ENCODE data around the gene KCNQ1.

The KCNQ1 gene

GRCh38 chr11:2887515-2888195, 442.8 kb downstream of the KCNQ1 start:
- Histone ChIP-seq H3K9me3 (ENCODE audit: control insufficient read depth, insufficient read depth, low read length) (no peaks in the 10 kb centered on the region), H3K9ac (ENCODE audit: low read depth, low read length) (no peak overlapping the region), H3K4me1 (ENCODE audit: control insufficient read depth, insufficient read depth, low read length) (peaks cover 41% of the 10 kb centered on the region), H3K36me3 (ENCODE audit: control insufficient read depth, insufficient read depth, low read length) (no peaks in the 10 kb centered on the region), H3K27me3 (ENCODE audit: control insufficient read depth, insufficient read depth, low read length) (peaks cover 58% of the 10 kb centered on the region), H3K4me3 (ENCODE audit: low read depth, low read length) (no peak overlapping the region), H3K27ac (ENCODE audit: low read depth, low read length) (no peak overlapping the region)

- H3K27ac ChIP-seq (ENCODE audit: low read depth, low read length) = no peak overlapping the region
- no peaks in the 10 kb centered on the region for H3K9me3 ChIP-seq (ENCODE audit: control insufficient read depth, insufficient read depth, low read length)
- H3K4me1 ChIP-seq (ENCODE audit: control insufficient read depth, insufficient read depth, low read length) = peaks cover 35% of the 10 kb centered on the region
- no peak overlapping the region for H3K9ac ChIP-seq (ENCODE audit: low read depth, low read length)
- no peaks in the 10 kb centered on the region for H3K36me3 ChIP-seq (ENCODE audit: control insufficient read depth, insufficient read depth, low read length)
- no peak overlapping the region for H3K4me3 ChIP-seq (ENCODE audit: low read depth, low read length)
- H3K27me3 ChIP-seq (ENCODE audit: control insufficient read depth, insufficient read depth, low read length) = peaks cover 51% of the 10 kb centered on the region
Observed at GRCh38 chr11:2888266-2888968, 443.6 kb downstream of the KCNQ1 start.

GRCh38 chr11:2889362-2890273, 444.8 kb downstream of the KCNQ1 start:
- H3K4me1 ChIP-seq (ENCODE audit: control insufficient read depth, insufficient read depth, low read length) = peaks cover 35% of the 10 kb centered on the region
- no peak overlapping the region for H3K9ac ChIP-seq (ENCODE audit: low read depth, low read length)
- H3K9me3 ChIP-seq (ENCODE audit: control insufficient read depth, insufficient read depth, low read length) = no peaks in the 10 kb centered on the region
- H3K27ac ChIP-seq (ENCODE audit: low read depth, low read length) = no peak overlapping the region
- H3K27me3 ChIP-seq (ENCODE audit: control insufficient read depth, insufficient read depth, low read length) = peaks cover 45% of the 10 kb centered on the region
- H3K4me3 ChIP-seq (ENCODE audit: low read depth, low read length) = no peak overlapping the region
- no peaks in the 10 kb centered on the region for H3K36me3 ChIP-seq (ENCODE audit: control insufficient read depth, insufficient read depth, low read length)

DNA sequence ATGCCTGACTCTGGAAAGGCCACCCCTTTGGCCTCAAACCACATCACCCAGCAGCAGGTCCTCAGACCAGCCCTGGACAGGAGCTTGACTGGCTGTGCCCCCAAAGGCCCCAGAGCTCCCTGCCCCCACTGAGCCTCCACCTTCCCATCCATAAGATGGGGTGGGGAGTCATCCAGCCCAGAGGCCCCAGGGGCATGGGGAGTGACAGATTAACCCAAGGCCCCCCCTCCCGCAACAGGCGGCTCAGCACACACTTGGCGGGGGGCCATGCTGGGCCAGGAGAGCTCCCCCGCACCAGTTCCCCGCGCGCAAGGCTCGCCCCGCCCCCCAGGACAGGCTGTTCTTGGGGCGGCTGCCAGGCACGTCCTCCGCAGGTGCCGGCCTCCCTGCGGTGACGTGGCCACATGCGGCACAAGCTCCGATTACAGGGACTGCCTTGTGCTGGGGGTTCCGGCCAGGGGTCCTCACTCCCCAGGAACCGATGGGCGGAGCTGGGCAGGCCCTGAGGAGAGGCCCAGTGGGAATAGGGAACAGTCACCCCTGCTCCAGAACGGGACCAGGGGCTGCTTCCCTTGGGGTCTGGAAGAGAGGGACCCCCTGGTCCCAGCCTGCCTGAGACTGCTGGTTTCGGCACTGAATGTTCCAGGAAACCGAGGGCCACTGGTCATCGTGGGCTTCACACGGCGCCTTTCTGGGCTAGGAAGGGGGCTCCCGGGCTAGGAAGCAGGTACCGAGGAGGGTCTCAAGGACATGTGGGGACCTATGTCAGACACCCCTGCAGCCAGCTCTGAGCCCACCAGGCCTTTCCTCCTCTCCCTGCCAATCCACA, 445.9 kb downstream of the KCNQ1 start:
- Histone ChIP-seq H3K9ac (ENCODE audit: low read depth, low read length) (no peak overlapping the region), H3K27ac (ENCODE audit: low read depth, low read length) (no peak overlapping the region), H3K36me3 (ENCODE audit: control insufficient read depth, insufficient read depth, low read length) (no peaks in the 10 kb centered on the region), H3K4me1 (ENCODE audit: control insufficient read depth, insufficient read depth, low read length) (peaks cover 32% of the 10 kb centered on the region), H3K9me3 (ENCODE audit: control insufficient read depth, insufficient read depth, low read length) (no peaks in the 10 kb centered on the region), H3K27me3 (ENCODE audit: control insufficient read depth, insufficient read depth, low read length) (peaks cover 38% of the 10 kb centered on the region), H3K4me3 (ENCODE audit: low read depth, low read length) (no peak overlapping the region)

GRCh38 chr11:2891326-2892214, 446.8 kb downstream of the KCNQ1 start:
- no peak overlapping the region for H3K9ac ChIP-seq (ENCODE audit: low read depth, low read length)
- no peaks in the 10 kb centered on the region for H3K9me3 ChIP-seq (ENCODE audit: control insufficient read depth, insufficient read depth, low read length)
- H3K4me1 ChIP-seq (ENCODE audit: control insufficient read depth, insufficient read depth, low read length) = peaks cover 28% of the 10 kb centered on the region
- peaks cover 33% of the 10 kb centered on the region for H3K27me3 ChIP-seq (ENCODE audit: control insufficient read depth, insufficient read depth, low read length)
- H3K27ac ChIP-seq (ENCODE audit: low read depth, low read length) = no peak overlapping the region
- H3K4me3 ChIP-seq (ENCODE audit: low read depth, low read length) = no peak overlapping the region
- no peaks in the 10 kb centered on the region for H3K36me3 ChIP-seq (ENCODE audit: control insufficient read depth, insufficient read depth, low read length)

DNA sequence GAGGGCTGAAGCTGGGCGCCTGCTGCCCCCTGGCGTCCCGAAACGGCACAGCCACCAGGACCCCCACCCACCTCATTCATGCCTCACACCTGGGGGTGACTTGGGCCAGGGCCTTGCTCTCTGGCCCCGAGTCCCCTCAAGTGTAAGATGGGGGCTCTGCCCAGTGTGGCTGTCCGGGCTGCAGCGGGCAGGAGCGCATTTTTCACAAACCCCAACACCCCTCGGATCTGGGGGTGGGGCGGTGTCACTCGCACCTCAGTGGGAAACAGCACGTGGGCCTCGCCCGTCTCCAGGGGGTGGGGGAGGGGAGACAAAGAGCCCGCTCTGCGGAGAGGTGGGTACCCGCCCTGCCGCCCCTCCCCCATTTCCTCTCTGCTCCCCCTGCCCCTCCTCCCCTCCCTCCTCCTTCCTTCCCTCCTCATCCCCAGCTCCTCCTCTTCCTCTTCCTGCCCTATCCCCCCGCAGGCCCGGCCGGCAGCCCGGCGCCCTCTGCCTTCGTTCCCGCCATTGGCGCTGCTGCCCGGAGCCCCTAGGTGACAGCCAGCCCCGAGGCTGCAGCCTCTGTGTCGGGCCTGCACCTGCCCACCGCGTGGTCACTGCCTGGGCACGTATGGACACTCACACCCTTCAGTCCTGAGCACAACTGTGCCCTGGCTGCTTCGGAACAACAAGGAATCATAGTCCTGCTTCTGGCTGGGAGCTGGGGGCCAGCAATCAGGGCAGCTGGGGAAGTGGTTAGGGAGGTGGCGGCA, 447.6 kb downstream of the KCNQ1 start:
- H3K4me3 ChIP-seq (ENCODE audit: low read depth, low read length) = peak overlapping the region; percentile 61
- H3K4me1 ChIP-seq (ENCODE audit: control insufficient read depth, insufficient read depth, low read length) = peaks cover 20% of the 10 kb centered on the region
- no peaks in the 10 kb centered on the region for H3K36me3 ChIP-seq (ENCODE audit: control insufficient read depth, insufficient read depth, low read length)
- peak overlapping the region; percentile 68 for H3K27ac ChIP-seq (ENCODE audit: low read depth, low read length)
- peak overlapping the region; percentile 65 for H3K9ac ChIP-seq (ENCODE audit: low read depth, low read length)
- H3K27me3 ChIP-seq (ENCODE audit: control insufficient read depth, insufficient read depth, low read length) = peaks cover 25% of the 10 kb centered on the region
- H3K9me3 ChIP-seq (ENCODE audit: control insufficient read depth, insufficient read depth, low read length) = no peaks in the 10 kb centered on the region

DNA sequence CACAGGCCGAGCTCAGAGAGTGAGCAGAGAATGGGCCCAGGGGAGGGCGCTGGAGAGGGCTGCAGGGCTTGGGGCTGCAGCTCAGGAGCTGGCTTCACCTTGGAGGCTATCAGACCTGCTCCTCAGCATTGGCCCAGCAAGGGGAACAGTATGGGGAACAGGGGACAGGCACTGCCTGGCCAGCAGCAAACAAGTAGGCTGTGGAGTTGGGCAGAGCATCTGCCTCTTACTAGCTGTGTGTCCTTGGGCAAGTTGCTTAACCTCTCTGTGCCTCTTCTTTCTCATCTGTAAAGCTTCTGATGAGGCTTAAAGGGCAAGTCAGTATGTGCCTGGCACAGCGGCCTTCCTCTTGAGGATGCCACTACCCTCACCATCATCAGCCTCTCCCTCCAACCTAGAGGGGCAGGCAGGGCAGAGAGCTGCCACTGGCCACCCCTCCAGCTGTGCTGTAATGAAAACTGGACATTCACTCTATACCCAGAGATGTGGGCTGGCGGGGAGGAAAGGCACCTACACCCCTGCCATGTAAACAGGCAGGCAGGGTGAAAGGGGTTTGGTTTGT, 448.2 kb downstream of the KCNQ1 start:
- 0 out of 2 replicates have a peak overlapping the region, but pooled peaks have one; percentile 60 for H3K9ac ChIP-seq (ENCODE audit: low read depth, low read length)
- no peaks in the 10 kb centered on the region for H3K36me3 ChIP-seq (ENCODE audit: control insufficient read depth, insufficient read depth, low read length)
- peak overlapping the region; percentile 61 for H3K4me3 ChIP-seq (ENCODE audit: low read depth, low read length)
- peaks cover 20% of the 10 kb centered on the region; the same call in 1 of the 2 replicates for H3K27me3 ChIP-seq (ENCODE audit: control insufficient read depth, insufficient read depth, low read length)
- H3K4me1 ChIP-seq (ENCODE audit: control insufficient read depth, insufficient read depth, low read length) = peaks cover 14% of the 10 kb centered on the region
- peak overlapping the region; percentile 68 for H3K27ac ChIP-seq (ENCODE audit: low read depth, low read length)
- no peaks in the 10 kb centered on the region for H3K9me3 ChIP-seq (ENCODE audit: control insufficient read depth, insufficient read depth, low read length)

- H3K4me3 ChIP-seq (ENCODE audit: low read depth, low read length) = no peak overlapping the region
Observed at GRCh38 chr11:2893935-2894334, 449.1 kb downstream of the KCNQ1 start.

GRCh38 chr11:2896047-2896446, 451.2 kb downstream of the KCNQ1 start:
- Histone ChIP-seq H3K9ac (ENCODE audit: low read depth, low read length) (no peak overlapping the region), H3K9me3 (ENCODE audit: control insufficient read depth, insufficient read depth, low read length) (no peaks in the 10 kb centered on the region), H3K27me3 (ENCODE audit: control insufficient read depth, insufficient read depth, low read length) (peaks cover 11% of the 10 kb centered on the region), H3K4me1 (ENCODE audit: control insufficient read depth, insufficient read depth, low read length) (peaks cover 10% of the 10 kb centered on the region; the same call in 1 of the 2 replicates), H3K4me3 (ENCODE audit: low read depth, low read length) (no peak overlapping the region), H3K27ac (ENCODE audit: low read depth, low read length) (no peak overlapping the region), H3K36me3 (ENCODE audit: control insufficient read depth, insufficient read depth, low read length) (no peaks in the 10 kb centered on the region)

More at GRCh38 chr11:2893935-2894334, 449.1 kb downstream of the KCNQ1 start:
- H3K36me3 ChIP-seq (ENCODE audit: control insufficient read depth, insufficient read depth, low read length) = no peaks in the 10 kb centered on the region
- no peak overlapping the region for H3K9ac ChIP-seq (ENCODE audit: low read depth, low read length)
- H3K27ac ChIP-seq (ENCODE audit: low read depth, low read length) = no peak overlapping the region
- H3K9me3 ChIP-seq (ENCODE audit: control insufficient read depth, insufficient read depth, low read length) = no peaks in the 10 kb centered on the region
- H3K4me1 ChIP-seq (ENCODE audit: control insufficient read depth, insufficient read depth, low read length) = peaks cover 14% of the 10 kb centered on the region
- peaks cover 13% of the 10 kb centered on the region; the same call in 1 of the 2 replicates for H3K27me3 ChIP-seq (ENCODE audit: control insufficient read depth, insufficient read depth, low read length)
